GM23338 (cell line): ENCODE results near the gene ZNF831. TPM values are rescaled to one million over a fixed set of nuclear protein-coding genes. Genes with fewer than 3 reads are reported as not detected.

ENCODE experiments used
- ATAC-seq: fragments of 200-7000 bp; cut with Tn5 transposase; 3 replicates; pipeline ENCODE4 v1.9.1; 2020
- DNase-seq: peaks from one replicate; pipeline ENCODE4 v3.0.0-alpha.2; 2015; ENCODE audit warnings: low spot score
- H2AFZ ChIP-seq: fragments of 200-600 bp; sonication (generic); 2 replicates; pipeline ENCODE4 v1.8.0; 2016; ENCODE audit warnings: antibody characterized with exemption, mild to moderate bottlenecking, moderate library complexity
- H3F3A ChIP-seq: fragments of 200-600 bp; sonication (generic); replicated peaks from 2 replicates; pipeline ENCODE4 v1.8.0; 2017; ENCODE audit warnings: antibody characterized with exemption, mixed run types, low read depth
- H3K27ac ChIP-seq: fragments of 200-600 bp; sonication (generic); 2 replicates; pipeline ENCODE4 v1.6.1; 2016; ENCODE audit warnings: low read depth
- H3K27me3 ChIP-seq: fragments of 200-600 bp; sonication (generic); 2 replicates; pipeline ENCODE4 v1.8.0; 2016; ENCODE audit warnings: mild to moderate bottlenecking, mixed run types, moderate library complexity; ENCODE audit not compliant: insufficient read depth
- H3K36me3 ChIP-seq: fragments of 200-600 bp; sonication (generic); 2 replicates; pipeline ENCODE4 v1.8.0; 2016; ENCODE audit warnings: mild to moderate bottlenecking; ENCODE audit not compliant: insufficient read depth
- H3K4me1 ChIP-seq: fragments of 200-600 bp; sonication (generic); 2 replicates; pipeline ENCODE4 v1.8.0; 2016; ENCODE audit warnings: mild to moderate bottlenecking, moderate library complexity; ENCODE audit not compliant: insufficient read depth
- H3K4me2 ChIP-seq: fragments of 200-600 bp; sonication (generic); 2 replicates; pipeline ENCODE4 v1.7.1; 2017; ENCODE audit warnings: mixed run types
- H3K4me3 ChIP-seq: fragments of 200-600 bp; sonication (generic); 2 replicates; pipeline ENCODE4 v1.6.1; 2016; ENCODE audit warnings: mixed run types
- H3K79me2 ChIP-seq: fragments of 200-600 bp; sonication (generic); replicated peaks from 2 replicates; pipeline ENCODE4 v1.8.0; 2017; ENCODE audit warnings: mild to moderate bottlenecking; ENCODE audit not compliant: insufficient read depth
- H3K9me2 ChIP-seq: fragments of 200-600 bp; sonication (generic); 2 replicates; pipeline ENCODE4 v1.8.0; 2017; ENCODE audit not compliant: insufficient read depth
- H4K20me1 ChIP-seq: fragments of 200-600 bp; sonication (generic); replicated peaks from 2 replicates; pipeline ENCODE4 v1.8.0; 2017; ENCODE audit warnings: mild to moderate bottlenecking; ENCODE audit not compliant: insufficient read depth
- H3K27ac Mint-ChIP-seq: 2 replicates; pipeline ENCODE4 v1.8.0; 2020; ENCODE audit warnings: inconsistent platforms, mild to moderate bottlenecking, moderate library complexity, mixed read lengths
- H3K27me3 Mint-ChIP-seq: 3 replicates; pipeline ENCODE4 v1.8.0; 2022; ENCODE audit warnings: low read depth, mild to moderate bottlenecking, moderate library complexity, mixed read lengths, inconsistent platforms; ENCODE audit not compliant: insufficient read depth, poor library complexity
- H3K36me3 Mint-ChIP-seq: 3 replicates; pipeline ENCODE4 v1.8.0; 2021; ENCODE audit warnings: low read depth, mild to moderate bottlenecking, inconsistent platforms, moderate library complexity, mixed read lengths
- H3K4me1 Mint-ChIP-seq: 3 replicates; pipeline ENCODE4 v1.8.0; 2020; ENCODE audit warnings: mild to moderate bottlenecking, inconsistent platforms, mixed read lengths
- H3K4me3 Mint-ChIP-seq: 3 replicates; pipeline ENCODE4 v1.8.0; 2021; ENCODE audit warnings: moderate library complexity, mild to moderate bottlenecking, inconsistent platforms, mixed read lengths
- H3K9me3 Mint-ChIP-seq: 3 replicates; pipeline ENCODE4 v1.8.0; 2020; ENCODE audit warnings: moderate library complexity, mild to moderate bottlenecking, inconsistent platforms, mixed read lengths
- ETS1 ChIP-seq: IDR thresholded peaks from 2 replicates; pipeline ENCODE4 v1.6.1; 2016; ENCODE audit warnings: antibody characterized with exemption
- EZH2 ChIP-seq: fragments of 200-600 bp; sonication (generic); IDR thresholded peaks from one replicate; pipeline ENCODE4 v1.8.0; 2017; ENCODE audit warnings: antibody characterized with exemption, mild to moderate bottlenecking, low read depth; ENCODE audit not compliant: unreplicated experiment
- JUNB ChIP-seq: IDR thresholded peaks from one replicate; pipeline ENCODE4 v1.6.1; 2016; ENCODE audit warnings: antibody characterized with exemption; ENCODE audit not compliant: unreplicated experiment
- NANOG ChIP-seq: IDR thresholded peaks from 2 replicates; pipeline ENCODE4 v1.6.1; 2016; ENCODE audit warnings: antibody characterized with exemption, borderline replicate concordance
- POLR2AphosphoS5 ChIP-seq: IDR thresholded peaks from 2 replicates; pipeline ENCODE4 v1.6.1; 2016; ENCODE audit warnings: antibody characterized with exemption, low read depth
- ZNF462 ChIP-seq: fragments of 250-450 bp; sonication (Bioruptor Pico); IDR thresholded peaks from 2 replicates; pipeline ENCODE4 v1.5.0; 2020; ENCODE audit warnings: mild to moderate bottlenecking, moderate library complexity
- polyA plus RNA-seq: library from polyadenylated mRNA; unstranded; fragments of >200 nt; fragmentation: Nextera tagmentation; extraction: Ambion mirVana; gene quantifications from 2 replicates; pipeline ENCODE4 v1.2.1, GENCODE V29; 2016
- total RNA-seq: library from RNA; depleted of rRNA; stranded (reverse); fragments of >200 nt; shearing (Covaris generic); gene quantifications from 2 replicates; pipeline ENCODE4 v1.2.3, GENCODE V29; 2014

The ZNF831 gene
- total and polyA plus RNA-seq, 2 experiments from 2014 or later: not detected

GRCh38 chr20:59250293-59250692, 86.7 kb downstream of the ZNF831 start:
- peaks cover 4% of the 10 kb centered on the region for H3K27me3 Mint-ChIP-seq
- no peaks in the 10 kb centered on the region for H3F3A ChIP-seq
- H3K4me3 ChIP-seq: no peak overlapping the region
- no peaks in the 10 kb centered on the region for H3K36me3 ChIP-seq
- peaks cover 12% of the 10 kb centered on the region; the same call in 2 of the 3 replicates for H3K4me1 Mint-ChIP-seq
- H3K27me3 ChIP-seq: no peaks in the 10 kb centered on the region
- H3K4me3 Mint-ChIP-seq: no peak overlapping the region
- H4K20me1 ChIP-seq: no peaks in the 10 kb centered on the region
- no peaks in the 10 kb centered on the region; the same call in 1 of the 2 replicates for H3K4me1 ChIP-seq
- no peak for DNase-seq
- no peak for ATAC-seq
- H3K9me3 Mint-ChIP-seq: no peaks in the 10 kb centered on the region
- no peaks in the 10 kb centered on the region for H3K36me3 Mint-ChIP-seq
- no peak overlapping the region for H3K4me2 ChIP-seq
- H3K9me2 ChIP-seq: no peaks in the 10 kb centered on the region
- no peak overlapping the region for H2AFZ ChIP-seq
- no peak overlapping the region for H3K27ac Mint-ChIP-seq
- no peak overlapping the region for H3K27ac ChIP-seq
- TF ChIP-seq ZNF462 (CRISPR knock-in tag) (no peak), POLR2AphosphoS5 (no peak), EZH2 (no peak), JUNB (no peak), ETS1 (no peak), NANOG (no peak)
- no peaks in the 10 kb centered on the region for H3K79me2 ChIP-seq
